Stimulated activated CD8-positive, alpha-beta memory T cell treated with anti-CD3 and anti-CD28 coated beads, Interleukin-7, amount 100 ng/mL, for 4 hours (primary cell): Measurements from ENCODE around the gene PALM.

Source experiments
- DNase-seq, 2 donors: peaks; one replicate each; pipeline ENCODE4 v3.0.0-alpha.2; 2020; ENCODE audit warnings: low read depth in 2 of 2

PALM gene

GRCh38 chr19:782878-783668 lies 74.3 kb downstream of the PALM start:
- no peak for DNase-seq

DNA sequence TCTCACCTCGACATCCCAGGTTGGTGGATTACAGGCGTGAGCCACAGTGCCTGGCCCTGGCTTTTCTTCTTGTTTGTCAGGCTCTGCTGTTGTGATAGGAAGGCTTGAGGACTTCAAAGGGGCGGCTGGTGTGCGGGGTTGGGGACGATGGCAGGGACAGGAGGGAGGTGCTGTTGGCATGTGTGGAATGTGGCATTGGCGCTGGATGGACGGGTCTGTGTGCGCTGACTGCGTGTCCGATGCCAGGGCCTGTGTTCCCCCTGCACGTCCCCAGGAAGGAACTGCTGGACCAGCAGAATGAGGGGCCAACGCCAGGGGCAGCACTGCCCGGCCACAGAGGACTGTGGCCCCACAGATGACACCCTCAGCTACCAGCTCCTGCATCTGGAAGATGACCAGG lies 75.8 kb downstream of the PALM start:
- DNase-seq, result no peak

DNA sequence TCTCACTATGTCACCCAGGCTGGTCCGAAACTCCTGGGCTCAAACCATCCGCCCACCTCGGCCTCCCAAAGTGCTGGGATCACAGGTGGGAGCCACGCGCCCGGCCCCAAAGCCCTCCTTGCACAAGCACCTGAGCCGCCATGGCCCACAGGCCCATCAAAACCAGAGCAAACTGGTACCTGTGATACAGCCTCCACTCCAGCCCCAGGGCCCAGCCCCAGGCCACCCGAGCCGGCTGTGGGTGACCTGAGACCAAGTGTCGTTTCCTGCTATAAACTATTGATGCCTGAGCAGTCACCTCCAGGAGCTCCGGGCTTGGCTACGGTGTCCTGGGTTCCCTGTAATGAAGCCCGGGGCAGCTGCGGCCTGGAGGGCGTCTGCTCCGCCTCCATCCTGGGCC lies 78.8 kb downstream of the PALM start:
- DNase-seq, result no peak

DNA sequence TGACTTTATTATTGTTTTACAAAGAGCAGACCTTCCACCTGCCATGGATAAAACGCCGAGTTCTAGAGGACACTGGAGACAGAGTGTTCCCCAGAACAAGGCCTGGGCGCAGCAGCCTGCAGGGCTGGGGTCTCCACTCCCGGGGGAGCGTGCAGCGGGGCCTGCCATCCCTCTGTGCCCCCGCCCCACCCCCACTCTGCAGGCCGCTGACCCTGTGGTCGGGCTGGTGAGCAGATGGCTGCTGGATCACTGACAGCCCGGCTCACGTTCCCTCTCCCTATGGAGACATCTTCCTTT lies 79.9 kb downstream of the PALM start:
- no peak for DNase-seq

DNA sequence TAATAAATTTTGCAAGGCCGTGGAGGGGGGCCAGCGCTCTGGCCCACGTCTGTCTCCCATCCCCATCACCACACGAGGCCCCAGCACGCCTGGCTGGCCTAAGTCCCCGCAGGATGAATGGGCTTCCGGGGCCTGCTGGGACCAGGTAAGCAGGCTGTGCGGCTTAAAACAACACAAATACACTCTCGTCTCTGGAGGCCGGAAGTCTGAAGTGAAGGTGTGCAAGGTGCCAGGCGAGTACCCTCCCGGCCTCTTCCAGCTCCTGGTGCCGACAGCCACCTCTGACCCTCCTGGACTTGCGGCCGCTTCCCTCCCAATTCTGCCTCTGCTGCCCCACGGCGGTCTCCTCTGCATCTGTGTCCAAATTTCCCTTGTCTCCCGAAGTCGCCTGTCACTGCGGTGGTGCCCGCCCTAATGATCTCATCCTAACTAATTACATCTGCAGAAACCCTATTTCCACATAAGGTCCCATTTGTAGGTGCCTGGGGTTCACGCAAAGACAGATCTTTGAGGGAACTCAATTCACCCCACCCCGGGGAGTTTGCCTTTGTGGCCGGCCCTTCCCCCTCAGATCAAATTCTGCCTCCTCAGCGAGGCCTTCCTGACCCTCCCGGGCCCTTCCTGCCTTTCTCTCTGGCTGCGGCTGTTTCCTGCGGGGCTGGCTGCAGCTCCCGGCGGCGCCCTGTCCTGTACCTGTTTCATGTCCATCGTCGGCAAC lies 80.4 kb downstream of the PALM start:
- DNase-seq, result no peak

DNA sequence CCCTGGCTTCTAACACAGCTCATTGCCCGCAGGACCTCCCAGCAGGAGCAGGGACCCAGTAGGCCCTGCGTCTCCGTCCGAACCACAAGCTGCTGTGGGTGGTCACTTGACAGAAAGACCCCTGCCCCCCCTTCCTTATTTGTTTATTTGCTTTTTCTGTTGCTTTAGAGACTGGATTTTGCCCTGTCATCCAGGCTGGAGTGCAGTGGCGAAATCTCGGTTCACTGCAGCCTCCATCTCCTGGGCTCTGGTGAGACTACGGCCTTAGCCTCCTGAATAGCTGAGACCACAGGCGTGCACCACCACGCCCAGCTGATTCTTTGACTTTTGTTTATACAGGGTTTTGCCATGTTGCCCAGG lies 80.9 kb downstream of the PALM start:
- DNase-seq, result no peak

- no peak for DNase-seq
Measured at GRCh38 chr19:791007-791566, 82.4 kb downstream of the PALM start.

DNA sequence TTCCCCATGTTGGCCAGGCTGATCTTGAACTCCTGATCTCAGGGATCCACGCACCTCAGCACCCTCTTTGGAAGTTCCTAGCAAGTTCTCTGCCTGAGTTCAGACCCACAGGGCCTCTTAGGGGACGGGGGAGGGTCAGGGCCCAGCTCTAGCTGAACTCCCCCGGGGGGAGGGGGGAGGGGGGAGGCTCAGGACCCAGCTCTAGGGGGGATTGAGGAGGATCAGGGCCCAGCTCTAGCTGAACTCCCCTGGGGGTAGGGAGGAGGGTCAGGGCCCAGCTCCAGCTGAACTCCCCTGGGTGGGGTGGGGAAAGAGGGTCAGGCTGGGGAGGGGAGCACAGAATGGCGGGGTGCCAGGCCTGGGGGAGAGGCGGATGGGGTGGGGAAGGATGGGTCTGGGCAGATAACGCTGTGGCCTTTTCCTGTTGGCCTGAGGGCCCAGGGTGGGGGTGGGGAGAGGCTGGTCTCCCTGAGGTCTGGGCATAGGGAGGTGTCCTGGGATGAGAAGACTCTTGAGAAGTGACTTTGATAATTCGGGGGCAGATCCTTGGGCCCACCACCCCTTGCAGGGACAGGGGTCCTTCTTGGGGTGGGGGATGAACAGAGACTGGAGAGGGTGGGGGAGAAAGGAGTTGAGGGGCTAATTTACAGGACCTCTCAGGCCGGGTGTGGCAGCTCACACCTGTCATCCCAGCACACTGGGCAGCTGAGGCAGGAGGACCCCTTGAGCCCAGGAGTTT lies 83.0 kb downstream of the PALM start:
- no peak for DNase-seq

GRCh38 chr19:792306-792885 lies 83.7 kb downstream of the PALM start:
- no peak for DNase-seq

DNA sequence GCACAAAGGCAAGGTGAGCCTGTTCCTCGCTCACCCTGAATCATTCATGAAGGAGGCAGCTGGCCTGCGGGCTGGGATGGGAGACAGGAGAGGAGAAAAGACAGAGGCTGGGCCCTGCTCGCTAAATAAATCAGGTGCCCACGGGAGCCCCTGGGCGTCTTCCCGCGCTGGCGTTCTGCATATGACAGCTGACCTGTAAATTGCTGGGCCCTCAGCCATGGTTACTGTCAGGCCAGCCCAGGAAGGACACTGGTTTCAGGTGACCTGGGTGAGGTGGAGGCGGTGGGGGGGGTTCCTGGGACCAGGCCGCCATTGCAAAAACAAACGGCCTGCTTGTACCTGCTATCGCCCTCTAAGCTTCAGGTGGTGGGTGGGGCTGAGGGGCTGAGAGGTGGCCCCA lies 85.1 kb downstream of the PALM start:
- DNase-seq, result no peak

GRCh38 chr19:795073-795611 lies 86.4 kb downstream of the PALM start:
- no peak for DNase-seq

- DNase-seq, result no peak
Measured at GRCh38 chr19:795691-796581, 87.2 kb downstream of the PALM start.

DNA sequence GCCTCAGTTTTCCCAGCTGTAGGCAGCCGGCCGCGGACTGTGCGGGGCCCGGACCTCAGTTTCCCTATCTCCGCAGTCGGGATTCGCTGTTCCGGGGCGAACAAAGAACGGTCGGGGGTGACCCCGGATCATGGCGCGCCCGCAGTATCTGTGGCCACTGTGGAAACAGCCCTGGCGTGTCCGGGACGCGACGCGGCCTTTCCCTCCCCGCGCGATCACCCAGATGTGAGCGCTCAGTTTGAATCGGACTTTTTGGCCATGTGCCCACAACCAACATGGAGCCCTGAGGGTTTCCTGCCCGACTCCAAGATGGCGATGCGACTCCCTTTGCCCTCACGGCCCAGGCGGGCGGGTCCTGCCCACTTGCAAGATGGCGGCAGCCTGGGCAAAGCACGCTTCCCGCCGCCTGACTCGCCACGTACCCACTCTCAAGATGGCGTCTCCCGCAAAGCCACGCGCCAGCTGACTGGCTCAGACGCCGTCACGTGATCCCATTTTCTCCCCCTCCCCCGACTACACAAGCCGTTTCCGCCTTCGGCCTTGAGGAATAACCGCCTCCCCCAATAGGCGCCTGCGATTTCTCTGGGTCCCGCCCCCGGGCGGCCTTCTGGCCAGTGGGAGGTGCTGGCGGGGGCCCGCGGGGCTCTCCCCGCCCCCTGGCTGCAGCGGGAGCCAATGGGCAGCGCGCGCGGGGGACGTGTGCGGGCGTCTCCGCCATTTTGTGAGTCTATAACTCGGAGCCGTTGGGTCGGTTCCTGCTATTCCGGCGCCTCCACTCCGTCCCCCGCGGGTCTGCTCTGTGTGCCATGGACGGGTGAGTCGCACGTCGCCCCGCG lies 88.2 kb downstream of the PALM start, which contains the start of gene PTBP1:
PTBP1 (plus strand) TSS at position 761 of the 836 bp plus-strand sequence; CDS start at position 807, 46 bp downstream.
- peak; percentile 100 for DNase-seq
